ENCODE results near the gene VIL1. TPM values are rescaled to one million over a fixed set of nuclear protein-coding genes. Genes with fewer than 3 reads are reported as not detected.
A peak's percentile ranks its signal among the peaks of the same experiment; 100 is the strongest.

VIL1 gene
- total RNA-seq, 2 experiments from 2014 or later: not detected

- DNase-seq (no peak), ATAC-seq (no peak)
- Mint-ChIP-seq H3K4me3 (no peak overlapping the region), H3K27ac (no peak overlapping the region), H3K27me3 (ENCODE audit: low read depth) (peaks cover 3% of the 10 kb centered on the region), H3K9me3 (ENCODE audit: insufficient read depth) (no peaks in the 10 kb centered on the region), H3K36me3 (ENCODE audit: low read depth) (no peaks in the 10 kb centered on the region), H3K4me1 (ENCODE audit: low read depth) (no peaks in the 10 kb centered on the region)
- ChIA-PET POLR2A (no interaction called here), CTCF (no interaction called here)
Measured at GRCh38 chr2:218418321-218418716, 604 bp upstream of the VIL1 start.

GRCh38 chr2:218419630-218420216 lies 800 bp downstream of the VIL1 start:
- ATAC-seq: no peak
- no peaks in the 10 kb centered on the region for H3K9me3 Mint-ChIP-seq (ENCODE audit: insufficient read depth)

GRCh38 chr2:218421027-218421426 lies 2.1 kb downstream of the VIL1 start:
- ChIA-PET POLR2A (no interaction called here), CTCF (no interaction called here)
- H3K36me3 Mint-ChIP-seq (ENCODE audit: low read depth): no peaks in the 10 kb centered on the region
- ATAC-seq (no peak), DNase-seq (no peak)
- H3K9me3 Mint-ChIP-seq (ENCODE audit: insufficient read depth): no peaks in the 10 kb centered on the region
- no peak overlapping the region for H3K27ac Mint-ChIP-seq
- no peak overlapping the region for H3K4me3 Mint-ChIP-seq
- peaks cover 3% of the 10 kb centered on the region for H3K27me3 Mint-ChIP-seq (ENCODE audit: low read depth)
- no peaks in the 10 kb centered on the region for H3K4me1 Mint-ChIP-seq (ENCODE audit: low read depth)

More at GRCh38 chr2:218419630-218420216, 800 bp downstream of the VIL1 start:
- Mint-ChIP-seq H3K4me1 (ENCODE audit: low read depth) (no peaks in the 10 kb centered on the region), H3K36me3 (ENCODE audit: low read depth) (no peaks in the 10 kb centered on the region), H3K27ac (no peak overlapping the region), H3K27me3 (ENCODE audit: low read depth) (peaks cover 3% of the 10 kb centered on the region), H3K4me3 (no peak overlapping the region)
- ChIA-PET POLR2A (no interaction called here), CTCF (no interaction called here)
- DNase-seq: no peak

- POLR2A ChIA-PET: no interaction called here
- H3K9me3 Mint-ChIP-seq (ENCODE audit: insufficient read depth): no peaks in the 10 kb centered on the region
- no peaks in the 10 kb centered on the region for H3K4me1 Mint-ChIP-seq (ENCODE audit: low read depth)
- peaks cover 3% of the 10 kb centered on the region for H3K27me3 Mint-ChIP-seq (ENCODE audit: low read depth)
- H3K4me3 Mint-ChIP-seq: no peak overlapping the region
- no peak for DNase-seq
- H3K36me3 Mint-ChIP-seq (ENCODE audit: low read depth): no peaks in the 10 kb centered on the region
- CTCF ChIA-PET: no interaction called here
- no peak for ATAC-seq
- no peak overlapping the region for H3K27ac Mint-ChIP-seq
Measured at GRCh38 chr2:218422403-218423086, 3.6 kb downstream of the VIL1 start.

GRCh38 chr2:218423584-218423983 lies 4.7 kb downstream of the VIL1 start:
- no peaks in the 10 kb centered on the region for H3K36me3 Mint-ChIP-seq (ENCODE audit: low read depth)
- no peak overlapping the region for H3K4me3 Mint-ChIP-seq
- DNase-seq: no peak
- ChIA-PET POLR2A (no interaction called here), CTCF (no interaction called here)
- peaks cover 3% of the 10 kb centered on the region for H3K27me3 Mint-ChIP-seq (ENCODE audit: low read depth)
- no peak overlapping the region for H3K27ac Mint-ChIP-seq
- no peaks in the 10 kb centered on the region for H3K9me3 Mint-ChIP-seq (ENCODE audit: insufficient read depth)
- no peaks in the 10 kb centered on the region for H3K4me1 Mint-ChIP-seq (ENCODE audit: low read depth)
- ATAC-seq: no peak

GRCh38 chr2:218425531-218425930 lies 6.6 kb downstream of the VIL1 start:
- peaks cover 3% of the 10 kb centered on the region for H3K27me3 Mint-ChIP-seq (ENCODE audit: low read depth)
- H3K27ac Mint-ChIP-seq: no peak overlapping the region
- CTCF ChIA-PET: no interaction called here
- H3K4me1 Mint-ChIP-seq (ENCODE audit: low read depth): peaks cover 9% of the 10 kb centered on the region
- DNase-seq (no peak), ATAC-seq (no peak)
- H3K4me3 Mint-ChIP-seq: no peak overlapping the region
- no peaks in the 10 kb centered on the region for H3K9me3 Mint-ChIP-seq (ENCODE audit: insufficient read depth)
- no peaks in the 10 kb centered on the region for H3K36me3 Mint-ChIP-seq (ENCODE audit: low read depth)
- POLR2A ChIA-PET: interaction anchor here (1.4 kb wide), 1 partner anchor 18 kb away, joined by 3 read pairs; no protein-coding TSS in a partner anchor

- ATAC-seq (no peak), DNase-seq (no peak)
- POLR2A ChIA-PET: no interaction called here
- Mint-ChIP-seq H3K4me1 (ENCODE audit: low read depth) (peaks cover 15% of the 10 kb centered on the region), H3K36me3 (ENCODE audit: low read depth) (no peaks in the 10 kb centered on the region), H3K9me3 (ENCODE audit: insufficient read depth) (no peaks in the 10 kb centered on the region), H3K27ac (no peak overlapping the region), H3K4me3 (no peak overlapping the region), H3K27me3 (ENCODE audit: low read depth) (peaks cover 5% of the 10 kb centered on the region)
- CTCF ChIA-PET: no interaction called here
Measured at GRCh38 chr2:218427741-218428140, 8.8 kb downstream of the VIL1 start.

GRCh38 chr2:218428846-218429558 lies 10.1 kb downstream of the VIL1 start:
- Mint-ChIP-seq H3K4me1 (ENCODE audit: low read depth) (peaks cover 15% of the 10 kb centered on the region), H3K4me3 (no peak overlapping the region), H3K27ac (no peak overlapping the region), H3K27me3 (ENCODE audit: low read depth) (peaks cover 5% of the 10 kb centered on the region), H3K9me3 (ENCODE audit: insufficient read depth) (no peaks in the 10 kb centered on the region), H3K36me3 (ENCODE audit: low read depth) (no peaks in the 10 kb centered on the region)
- ATAC-seq: no peak
- ChIA-PET CTCF (no interaction called here), POLR2A (no interaction called here)
- DNase-seq: no peak

- Mint-ChIP-seq H3K4me1 (ENCODE audit: low read depth) (peaks cover 15% of the 10 kb centered on the region), H3K27me3 (ENCODE audit: low read depth) (peaks cover 6% of the 10 kb centered on the region), H3K9me3 (ENCODE audit: insufficient read depth) (no peaks in the 10 kb centered on the region), H3K27ac (peak overlapping the region; percentile 40), H3K36me3 (ENCODE audit: low read depth) (no peaks in the 10 kb centered on the region), H3K4me3 (no peak overlapping the region)
- ATAC-seq: no peak
- POLR2A ChIA-PET: no interaction called here
- CTCF ChIA-PET: interaction anchor here (1.6 kb wide), 1 partner anchor 257 kb away, joined by 3 read pairs; no protein-coding TSS in a partner anchor
- DNase-seq: no peak
Measured at GRCh38 chr2:218429911-218430692, 11.2 kb downstream of the VIL1 start.

- peak overlapping the region; percentile 40 for H3K27ac Mint-ChIP-seq
- peaks cover 15% of the 10 kb centered on the region for H3K4me1 Mint-ChIP-seq (ENCODE audit: low read depth)
- H3K27me3 Mint-ChIP-seq (ENCODE audit: low read depth): peaks cover 6% of the 10 kb centered on the region
- CTCF ChIA-PET: interaction anchor here (0.8 to 1.6 kb wide), 2 partner anchors 35 to 256 kb away, joined by 3 read pairs; no protein-coding TSS in a partner anchor
- DNase-seq (no peak), ATAC-seq (no peak)
- POLR2A ChIA-PET: interaction anchor here (1.1 kb wide), 1 partner anchor 228 kb away, joined by 3 read pairs; the partner anchor contains the start of genes BCS1L and ZNF142
- no peak overlapping the region for H3K4me3 Mint-ChIP-seq
- no peaks in the 10 kb centered on the region for H3K36me3 Mint-ChIP-seq (ENCODE audit: low read depth)
- no peaks in the 10 kb centered on the region for H3K9me3 Mint-ChIP-seq (ENCODE audit: insufficient read depth)
Measured at GRCh38 chr2:218430721-218431120, 11.8 kb downstream of the VIL1 start.

- ChIA-PET CTCF (no interaction called here), POLR2A (interaction anchor here (1.1 kb wide), 1 partner anchor 227 kb away, joined by 3 read pairs; the partner anchor contains the start of genes BCS1L and ZNF142)
- no peak for ATAC-seq
Measured at GRCh38 chr2:218431878-218432277, 13.0 kb downstream of the VIL1 start.

More at GRCh38 chr2:218431878-218432277, 13.0 kb downstream of the VIL1 start:
- Mint-ChIP-seq H3K4me1 (ENCODE audit: low read depth) (peaks cover 15% of the 10 kb centered on the region), H3K36me3 (ENCODE audit: low read depth) (no peaks in the 10 kb centered on the region), H3K27ac (no peak overlapping the region), H3K27me3 (ENCODE audit: low read depth) (peaks cover 6% of the 10 kb centered on the region), H3K9me3 (ENCODE audit: insufficient read depth) (no peaks in the 10 kb centered on the region), H3K4me3 (no peak overlapping the region)
- no peak for DNase-seq
